IMR-90 (cell line): ENCODE measurements around the gene KIF4B. TPM values are rescaled to one million over a fixed set of nuclear protein-coding genes. Genes with fewer than 3 reads are reported as not detected.

Source experiments
- ATAC-seq: fragments of 200-7000 bp; cut with Tn5 transposase; 2 replicates; pipeline ENCODE4 v1.9.1; 2020; ENCODE audit warnings: low read depth, mild to moderate bottlenecking, moderate library complexity
- BruUV-seq: library from RNA; stranded (reverse); fragments of 400-500 nt; replicated peaks from 2 replicates; lab custom pipeline; 2021; lab: Mats Ljungman, UMichigan
- CTCF ChIA-PET: fragments of 300-600 bp; formaldehyde crosslinking; extraction: SDS; loops from one replicate; lab custom pipeline; 2021; ENCODE audit warnings: antibody characterized with exemption; lab: Yijun Ruan, JAX
- POLR2A ChIA-PET: fragments of 300-600 bp; sonication (Branson Sonifier 250); formaldehyde crosslinking; loops from one replicate; lab custom pipeline; 2022; ENCODE audit warnings: antibody characterized with exemption; ENCODE audit not compliant: unreplicated experiment; lab: Charles Lee
- DNase-seq: peaks from one replicate; pipeline ENCODE4 v3.0.0; 2013
- H2AFZ ChIP-seq: replicated peaks from 2 replicates; pipeline ENCODE3; 2013; ENCODE audit warnings: low read length, mild to moderate bottlenecking; ENCODE audit not compliant: poor library complexity
- H2AK5ac ChIP-seq: 2 replicates; pipeline ENCODE4 v1.6.1; 2013; ENCODE audit warnings: low read depth, low read length, inconsistent platforms
- H2AK9ac ChIP-seq: replicated peaks from 2 replicates; pipeline ENCODE3; 2013; ENCODE audit warnings: mild to moderate bottlenecking, low read depth, low read length, moderate library complexity; ENCODE audit not compliant: poor library complexity
- H2BK120ac ChIP-seq: 2 replicates; pipeline ENCODE4 v1.6.1; 2013; ENCODE audit warnings: low read depth, low read length, inconsistent platforms
- H2BK15ac ChIP-seq: 3 replicates; pipeline ENCODE4 v1.6.1; 2013; ENCODE audit warnings: low read depth, low read length, inconsistent platforms
- H2BK20ac ChIP-seq: 2 replicates; pipeline ENCODE4 v1.6.1; 2013; ENCODE audit warnings: low read depth, mild to moderate bottlenecking, inconsistent platforms, low read length, moderate library complexity
- H2BK5ac ChIP-seq: 2 replicates; pipeline ENCODE4 v1.6.1; 2013; ENCODE audit warnings: mild to moderate bottlenecking, low read depth, low read length, inconsistent platforms; ENCODE audit not compliant: poor library complexity, severe bottlenecking
- H3K14ac ChIP-seq: replicated peaks from 2 replicates; pipeline ENCODE4 v1.6.1; 2013; ENCODE audit warnings: low read depth, low read length, inconsistent platforms
- H3K18ac ChIP-seq: 2 replicates; pipeline ENCODE4 v1.6.1; 2013; ENCODE audit warnings: low read depth, low read length, control low read depth
- H3K23ac ChIP-seq: 2 replicates; pipeline ENCODE4 v1.6.1; 2013; ENCODE audit warnings: low read depth, low read length, inconsistent platforms
- H3K27ac ChIP-seq: 2 replicates; pipeline ENCODE4 v1.5.1; 2013; ENCODE audit warnings: mild to moderate bottlenecking, control low read depth, low read length; ENCODE audit not compliant: insufficient read depth
- H3K27me3 ChIP-seq: 2 replicates; pipeline ENCODE4 v1.6.1; 2013; ENCODE audit warnings: low read length; ENCODE audit not compliant: control insufficient read depth, insufficient read depth
- H3K36me3 ChIP-seq: 2 replicates; pipeline ENCODE4 v1.6.1; 2013; ENCODE audit warnings: low read length, mixed read lengths; ENCODE audit not compliant: control insufficient read depth, insufficient read depth
- H3K4ac ChIP-seq: 2 replicates; pipeline ENCODE4 v1.6.1; 2013; ENCODE audit warnings: low read depth, low read length, inconsistent platforms
- H3K4me1 ChIP-seq: 2 replicates; pipeline ENCODE4 v1.6.1; 2013; ENCODE audit warnings: low read length, mixed read lengths; ENCODE audit not compliant: control insufficient read depth, insufficient read depth
- H3K4me2 ChIP-seq: 2 replicates; pipeline ENCODE4 v1.6.1; 2013; ENCODE audit warnings: low read depth, mild to moderate bottlenecking, control low read depth, low read length, moderate library complexity
- H3K4me3 ChIP-seq: 2 replicates; pipeline ENCODE4 v1.5.1; 2013; ENCODE audit warnings: low read depth, mild to moderate bottlenecking, control low read depth, low read length, moderate library complexity; ENCODE audit not compliant: insufficient read depth
- H3K56ac ChIP-seq: 2 replicates; pipeline ENCODE4 v1.6.1; 2013; ENCODE audit warnings: low read length, inconsistent platforms; ENCODE audit not compliant: insufficient read depth; ENCODE audit errors: extremely low read depth
- H3K79me1 ChIP-seq, 2 experiments: 2 replicates each; pipeline ENCODE4 v1.6.1; 2013; ENCODE audit warnings: low read length in 2 of 2, inconsistent platforms in 1 of 2, low read depth in 1 of 2
- H3K9ac ChIP-seq: 2 replicates; pipeline ENCODE4 v1.6.1; 2013; ENCODE audit warnings: low read depth, low read length, control low read depth
- H3K9me1 ChIP-seq: 2 replicates; pipeline ENCODE4 v1.6.1; 2013; ENCODE audit warnings: low read length, inconsistent platforms; ENCODE audit not compliant: insufficient read depth
- H3K9me3 ChIP-seq: 2 replicates; pipeline ENCODE4 v1.6.1; 2013; ENCODE audit warnings: low read length; ENCODE audit not compliant: control insufficient read depth, insufficient read depth
- H4K20me1 ChIP-seq: 2 replicates; pipeline ENCODE4 v1.6.1; 2013; ENCODE audit warnings: low read length, inconsistent platforms; ENCODE audit not compliant: insufficient read depth
- H4K5ac ChIP-seq: 2 replicates; pipeline ENCODE4 v1.6.1; 2013; ENCODE audit warnings: mild to moderate bottlenecking, low read depth, low read length, control low read depth
- H4K8ac ChIP-seq, 2 experiments: 2 replicates each; pipeline ENCODE4 v1.6.1; 2013; ENCODE audit warnings: low read depth in 2 of 2, low read length in 2 of 2, control low read depth in 1 of 2, inconsistent platforms in 1 of 2
- H4K91ac ChIP-seq: 2 replicates; pipeline ENCODE4 v1.6.1; 2013; ENCODE audit warnings: low read depth, low read length, inconsistent platforms; ENCODE audit not compliant: insufficient read depth
- CTCF ChIP-seq: conservative IDR thresholded peaks from 2 replicates; pipeline ENCODE4 v1.5.1; 2012; ENCODE audit warnings: mild to moderate bottlenecking, low read depth, low read length, improper control_type of control experiment
- FOS ChIP-seq: fragments of 150-350 bp; IDR thresholded peaks from 2 replicates; pipeline ENCODE4 v1.6.1; 2016; ENCODE audit warnings: low read depth, low read length
- RCOR1 ChIP-seq: IDR thresholded peaks from 2 replicates; pipeline ENCODE4 v1.6.1; 2012; ENCODE audit warnings: mild to moderate bottlenecking, low read length, improper control_type of control experiment; ENCODE audit not compliant: insufficient replicate concordance
- WGBS, 2 experiments: methylation state at CpG; one replicate each; pipeline versions ENCODE4 v1.1.5 to v1.1.7; 2013; ENCODE audit warnings: missing lambda C conversion rate in 2 of 2; ENCODE audit not compliant: insufficient read length in 1 of 2; ENCODE audit errors: extremely low coverage in 2 of 2; 5-methylcytosine and 5-hydroxymethylcytosine counted together
- dilution Hi-C: fragments of 300-500 bp; cut with HindIII; formaldehyde crosslinking; loops from one replicate; pipeline ENCODE4 v1.14.3; 2018; ENCODE audit warnings: low sequenced_read_pairs; ENCODE audit not compliant: unreplicated experiment
- in situ Hi-C: fragments of 300-500 bp; cut with MboI; formaldehyde crosslinking; loops from 3 replicates; pipeline ENCODE4 v1.14.3; 2019; ENCODE audit warnings: low sequenced_read_pairs, inconsistent platforms, mixed read lengths
- intact Hi-C: fragments of 100-400 bp; cut with micrococcal nuclease; formaldehyde crosslinking; loops from 2 replicates; pipeline ENCODE4 v1.10.0; 2022
- polyA plus RNA-seq, 3 experiments: library from polyadenylated mRNA; depleted of rRNA; stranded (reverse); fragments of >200 nt; gene quantifications; 2 replicates each; pipeline ENCODE4 v1.2.3, GENCODE V29; 2012; ENCODE audit warnings: low replicate concordance in 1 of 3
- total RNA-seq: library from RNA; depleted of rRNA; stranded (reverse); fragments of >200 nt; gene quantifications from 2 replicates; pipeline ENCODE4 v1.2.3, GENCODE V29; 2012

The KIF4B gene
- total and polyA plus RNA-seq, 2 of the 4 experiments (the other 2 are of a cell fraction): under 0.01 to 0.03 TPM

GRCh38 chr5:154986151-154986550 lies 27.4 kb upstream of the KIF4B start:
- CTCF ChIA-PET: no interaction called here
- in situ Hi-C loops: no loop called here

More at GRCh38 chr5:154986151-154986550, 27.4 kb upstream of the KIF4B start:
- no peak overlapping the region for H4K8ac ChIP-seq
- no peaks in the 10 kb centered on the region for H3K36me3 ChIP-seq
- dilution Hi-C loops: no loop called here
- no CpG with 5 or more reads among the region's 4 CpGs for WGBS, 2 experiments
- H3K4me1 ChIP-seq: no peaks in the 10 kb centered on the region
- no peak overlapping the region for H3K18ac ChIP-seq
- H2BK20ac ChIP-seq: no peak overlapping the region
- BruUV-seq: no TSS peak
- intact Hi-C loops: no loop called here
- no peak overlapping the region for H2BK15ac ChIP-seq
- no peak overlapping the region for H4K5ac ChIP-seq
- no peak overlapping the region for H3K4ac ChIP-seq
- no peak for DNase-seq
- no peak overlapping the region for H3K4me2 ChIP-seq
- no peak overlapping the region for H2AK9ac ChIP-seq
- H3K4me3 ChIP-seq: no peak overlapping the region
- H3K79me1 ChIP-seq: no peaks in the 10 kb centered on the region
- H3K23ac ChIP-seq: no peak overlapping the region
- H4K91ac ChIP-seq: no peak overlapping the region
- no peak overlapping the region for H3K56ac ChIP-seq
- H4K20me1 ChIP-seq: no peaks in the 10 kb centered on the region
- H2AK5ac ChIP-seq: no peak overlapping the region
- TF ChIP-seq FOS (no peak), RCOR1 (no peak), CTCF (no peak)
- no peak overlapping the region for H3K9ac ChIP-seq
- H3K9me1 ChIP-seq: no peaks in the 10 kb centered on the region
- peak; percentile 42 for ATAC-seq
- no peak overlapping the region for H2BK120ac ChIP-seq
- POLR2A ChIA-PET: no interaction called here
- no peaks in the 10 kb centered on the region for H3K9me3 ChIP-seq
- no peaks in the 10 kb centered on the region; the same call in 1 of the 2 replicates for H3K27me3 ChIP-seq
- no peak overlapping the region for H3K14ac ChIP-seq
- H2BK5ac ChIP-seq: no peak overlapping the region
- H3K27ac ChIP-seq: no peak overlapping the region
- H2AFZ ChIP-seq: no peak overlapping the region
